ENCODE data around the gene C20orf141.

- TF ChIP-seq CTCF (IDR thresholded peaks at IDR 0.05) (no peak), POLR2A (IDR thresholded peaks at IDR 0.05) (no peak), POLR2AphosphoS5 (IDR thresholded peaks at IDR 0.05) (no peak)
Measured at GRCh38 chr20:2825761-2826160, 11.0 kb downstream of the C20orf141 start.
